Dendritic cell treated with granulocyte-macrophage colony-stimulating factor and Interleukin-4, amounts not matched to agents 40 ng/mL and 50 ng/mL, for 4 days (primary cell): ENCODE measurements around the gene RFPL3.
"Not testable (repeated sequence)": the region's sequence is repeated elsewhere in the genome, so short reads cannot be mapped to it uniquely, and the experiment has no call there.

ENCODE experiments used
- H3K27ac Mint-ChIP-seq: one replicate; pipeline ENCODE4 v1.8.0; 2022; ENCODE audit warnings: mild to moderate bottlenecking, mixed read lengths
- H3K27me3 Mint-ChIP-seq: one replicate; pipeline ENCODE4 v1.8.0; 2022; ENCODE audit warnings: mild to moderate bottlenecking, mixed read lengths
- H3K36me3 Mint-ChIP-seq: one replicate; pipeline ENCODE4 v1.8.0; 2022; ENCODE audit warnings: low read depth, mixed read lengths
- H3K4me1 Mint-ChIP-seq: one replicate; pipeline ENCODE4 v1.8.0; 2022; ENCODE audit warnings: low read depth, mixed read lengths
- H3K4me3 Mint-ChIP-seq: one replicate; pipeline ENCODE4 v1.8.0; 2022; ENCODE audit warnings: mild to moderate bottlenecking, moderate library complexity, mixed read lengths
- H3K9me3 Mint-ChIP-seq: one replicate; pipeline ENCODE4 v1.8.0; 2022; ENCODE audit warnings: mixed read lengths
- intact Hi-C: fragments of 100-400 bp; cut with micrococcal nuclease; formaldehyde crosslinking; loops from one replicate; pipeline ENCODE4 v1.15.0; 2022

RFPL3 gene

GRCh38 chr22:32353840-32354239 is 3.8 kb upstream of the RFPL3 start:
- H3K4me3 Mint-ChIP-seq, result no peak overlapping the region
- H3K4me1 Mint-ChIP-seq, result no peaks in the 10 kb centered on the region
- H3K9me3 Mint-ChIP-seq, result peaks cover 8% of the 10 kb centered on the region
- H3K36me3 Mint-ChIP-seq, result no peaks in the 10 kb centered on the region
- intact Hi-C loops, result no loop called here
- H3K27me3 Mint-ChIP-seq, result peaks cover 3% of the 10 kb centered on the region
- H3K27ac Mint-ChIP-seq, result no peak overlapping the region

DNA sequence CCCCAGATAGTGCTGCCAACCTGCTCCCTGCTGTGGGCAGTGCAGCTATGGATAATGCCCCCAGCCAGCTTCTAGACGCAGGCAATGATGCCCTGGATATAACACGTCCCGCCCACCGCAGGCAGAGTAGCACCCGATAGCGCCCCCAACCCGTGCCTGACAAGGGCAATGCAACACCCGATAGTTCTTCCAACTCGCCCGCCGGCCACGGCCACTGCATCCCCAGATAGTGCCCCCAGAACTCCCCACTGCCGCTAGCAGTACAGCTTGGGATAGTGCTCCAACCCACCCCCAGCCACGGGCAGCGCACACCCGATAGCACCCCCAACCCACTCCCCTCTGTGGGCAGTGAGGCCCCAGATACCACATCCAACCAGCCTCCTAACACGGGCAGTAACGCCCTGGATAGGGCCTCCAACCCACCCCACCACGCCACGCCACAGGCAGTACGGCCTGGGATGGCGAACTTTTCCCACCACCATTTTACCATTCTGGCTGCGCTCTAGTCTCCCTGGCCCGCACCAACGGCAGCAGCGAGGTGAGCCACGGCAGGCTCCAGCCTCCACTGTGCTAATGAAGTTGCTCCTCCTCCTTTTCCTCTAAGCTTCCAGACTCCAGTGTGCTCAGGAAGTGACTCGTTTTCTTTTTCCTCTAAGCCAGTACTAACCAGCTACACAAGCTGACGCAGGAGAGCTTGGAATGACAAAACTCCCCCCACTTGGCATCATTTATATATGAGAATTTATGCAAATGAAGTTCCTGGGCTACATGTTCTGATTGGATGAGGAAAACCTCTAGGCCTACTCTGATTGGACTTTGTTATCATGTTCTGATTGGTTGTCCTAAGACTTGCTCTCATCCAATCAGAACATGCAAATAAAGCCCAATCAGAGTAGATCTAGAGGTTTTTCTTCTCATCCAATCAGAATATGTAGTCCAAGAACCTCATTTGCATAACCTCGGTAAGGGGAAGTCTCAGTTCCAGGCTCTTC is 3.0 kb upstream of the RFPL3 start:
- peaks cover 3% of the 10 kb centered on the region for H3K27me3 Mint-ChIP-seq
- intact Hi-C loops, result no loop called here

GRCh38 chr22:32355760-32356159 is 1.9 kb upstream of the RFPL3 start:
- no peaks in the 10 kb centered on the region for H3K4me1 Mint-ChIP-seq
- H3K27ac Mint-ChIP-seq, result no peak overlapping the region
- H3K36me3 Mint-ChIP-seq, result no peaks in the 10 kb centered on the region
- H3K27me3 Mint-ChIP-seq, result peaks cover 3% of the 10 kb centered on the region
- H3K4me3 Mint-ChIP-seq, result no peak overlapping the region
- intact Hi-C loops, result no loop called here
- H3K9me3 Mint-ChIP-seq, result peaks cover 8% of the 10 kb centered on the region

More for the DNA sequence above, 3.0 kb upstream of the RFPL3 start:
- Mint-ChIP-seq H3K4me3 (no peak overlapping the region), H3K36me3 (no peaks in the 10 kb centered on the region), H3K4me1 (no peaks in the 10 kb centered on the region), H3K9me3 (peaks cover 8% of the 10 kb centered on the region), H3K27ac (no peak overlapping the region)

GRCh38 chr22:32360096-32360495 is 2.4 kb downstream of the RFPL3 start:
- H3K27ac Mint-ChIP-seq, H3K27me3 Mint-ChIP-seq, intact Hi-C loops, H3K36me3 Mint-ChIP-seq, H3K4me1 Mint-ChIP-seq, H3K4me3 Mint-ChIP-seq, H3K9me3 Mint-ChIP-seq: not testable (repeated sequence)

DNA sequence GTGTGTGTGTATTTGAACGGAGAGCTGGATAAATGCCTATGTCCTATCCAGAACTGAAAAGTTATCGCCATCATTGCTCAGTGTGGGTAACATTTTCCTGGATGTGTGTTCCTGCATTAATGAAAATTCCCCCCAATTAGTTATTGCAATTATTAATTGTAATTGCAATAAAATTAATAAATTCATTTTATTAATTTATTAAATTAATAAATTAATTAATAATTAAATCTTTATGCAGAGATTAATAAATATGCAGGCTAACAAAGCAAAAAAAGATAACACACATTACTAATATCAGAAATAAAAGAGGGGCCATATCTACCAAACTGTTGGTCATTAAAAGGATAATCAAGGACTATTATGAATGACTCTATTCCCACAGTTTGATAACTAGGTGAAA is 3.6 kb downstream of the RFPL3 start:
- no peak overlapping the region for H3K4me3 Mint-ChIP-seq
- no peaks in the 10 kb centered on the region for H3K36me3 Mint-ChIP-seq
- no peaks in the 10 kb centered on the region for H3K9me3 Mint-ChIP-seq
- H3K27me3 Mint-ChIP-seq, result peaks cover 5% of the 10 kb centered on the region
- H3K27ac Mint-ChIP-seq, result no peak overlapping the region
- H3K4me1 Mint-ChIP-seq, result no peaks in the 10 kb centered on the region
- intact Hi-C loops, result no loop called here

GRCh38 chr22:32364210-32364609 is 6.5 kb downstream of the RFPL3 start:
- Mint-ChIP-seq H3K27me3 (peaks cover 3% of the 10 kb centered on the region), H3K9me3 (no peaks in the 10 kb centered on the region), H3K4me3 (no peak overlapping the region), H3K36me3 (no peaks in the 10 kb centered on the region), H3K4me1 (no peaks in the 10 kb centered on the region), H3K27ac (no peak overlapping the region)
- intact Hi-C loops, result no loop called here

DNA sequence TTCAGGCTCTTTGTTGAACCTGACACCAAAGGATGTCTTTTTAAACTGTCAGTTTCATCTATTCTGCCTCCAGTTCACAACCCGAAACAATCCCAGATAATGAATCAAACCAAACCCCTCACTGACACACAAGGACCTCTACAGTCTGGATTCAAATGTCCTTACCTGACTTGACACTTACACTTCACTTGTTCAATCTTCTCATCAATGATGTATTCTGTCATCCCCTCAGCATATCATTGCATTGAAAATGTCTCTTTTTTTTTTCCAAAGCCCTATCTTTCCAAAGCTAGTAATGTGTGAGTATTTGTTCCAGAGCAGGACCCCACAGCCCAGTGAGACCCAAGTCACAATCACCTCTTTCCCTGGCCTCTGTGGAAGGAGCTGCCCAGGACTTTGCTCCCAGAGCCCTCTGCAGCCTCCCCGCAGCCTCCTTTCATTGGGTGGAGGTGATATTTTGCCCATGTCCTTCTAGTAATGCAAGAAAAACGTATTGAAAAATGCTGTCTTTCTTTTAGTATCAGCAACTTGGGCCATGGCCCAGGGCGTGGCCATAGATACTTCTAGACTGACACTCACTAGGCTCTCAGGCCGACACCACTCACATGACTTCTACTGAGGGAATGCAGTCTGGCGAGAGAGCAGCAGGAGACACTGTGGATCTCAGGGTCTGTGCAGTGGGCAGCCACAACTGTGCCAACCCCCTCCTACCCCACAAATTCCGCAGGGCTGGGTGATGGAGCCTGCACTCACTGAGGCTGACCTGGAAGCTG is 18.2 kb downstream of the RFPL3 start:
- no peak overlapping the region for H3K4me3 Mint-ChIP-seq
- H3K4me1 Mint-ChIP-seq, result no peaks in the 10 kb centered on the region
- intact Hi-C loops, result no loop called here
- H3K36me3 Mint-ChIP-seq, result no peaks in the 10 kb centered on the region
- no peaks in the 10 kb centered on the region for H3K9me3 Mint-ChIP-seq
- no peak overlapping the region for H3K27ac Mint-ChIP-seq
- peaks cover 6% of the 10 kb centered on the region for H3K27me3 Mint-ChIP-seq

DNA sequence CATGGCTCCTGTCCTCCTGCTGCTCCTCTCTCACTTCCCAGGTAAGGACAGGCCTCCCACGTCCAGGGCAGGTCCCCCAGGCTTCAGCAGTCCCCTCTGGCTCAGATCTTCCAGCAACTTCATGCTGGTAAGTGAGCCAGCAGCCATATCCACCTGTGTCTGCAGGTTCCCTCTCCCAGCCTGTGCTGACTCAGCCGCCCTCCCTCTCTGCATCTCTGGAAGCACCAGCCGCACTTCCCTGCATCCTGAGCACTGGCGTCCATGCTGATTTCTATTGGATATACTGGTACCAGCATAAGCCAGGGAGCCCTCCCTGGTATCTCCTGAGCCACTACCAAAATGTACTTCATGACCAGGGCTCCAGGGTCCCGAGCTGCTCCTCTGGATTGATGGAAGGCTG is 19.0 kb downstream of the RFPL3 start:
- no peaks in the 10 kb centered on the region for H3K9me3 Mint-ChIP-seq
- peaks cover 4% of the 10 kb centered on the region for H3K27me3 Mint-ChIP-seq
- H3K4me1 Mint-ChIP-seq, result no peaks in the 10 kb centered on the region
- H3K4me3 Mint-ChIP-seq, result no peak overlapping the region
- H3K27ac Mint-ChIP-seq, result no peak overlapping the region
- no peaks in the 10 kb centered on the region for H3K36me3 Mint-ChIP-seq
- intact Hi-C loops, result no loop called here

GRCh38 chr22:32378707-32379272 is 21.1 kb downstream of the RFPL3 start:
- intact Hi-C loops, result no loop called here
- no peak overlapping the region for H3K27ac Mint-ChIP-seq
- H3K4me1 Mint-ChIP-seq, result no peaks in the 10 kb centered on the region
- no peak overlapping the region for H3K4me3 Mint-ChIP-seq
- H3K27me3 Mint-ChIP-seq, result peaks cover 3% of the 10 kb centered on the region
- H3K36me3 Mint-ChIP-seq, result no peaks in the 10 kb centered on the region
- H3K9me3 Mint-ChIP-seq, result no peaks in the 10 kb centered on the region

GRCh38 chr22:32380991-32381390 is 23.3 kb downstream of the RFPL3 start:
- no peaks in the 10 kb centered on the region for H3K4me1 Mint-ChIP-seq
- H3K9me3 Mint-ChIP-seq, result no peaks in the 10 kb centered on the region
- peaks cover 12% of the 10 kb centered on the region for H3K36me3 Mint-ChIP-seq
- no peak overlapping the region for H3K4me3 Mint-ChIP-seq
- no peak overlapping the region for H3K27ac Mint-ChIP-seq
- H3K27me3 Mint-ChIP-seq, result no peaks in the 10 kb centered on the region
- intact Hi-C loops, result no loop called here

DNA sequence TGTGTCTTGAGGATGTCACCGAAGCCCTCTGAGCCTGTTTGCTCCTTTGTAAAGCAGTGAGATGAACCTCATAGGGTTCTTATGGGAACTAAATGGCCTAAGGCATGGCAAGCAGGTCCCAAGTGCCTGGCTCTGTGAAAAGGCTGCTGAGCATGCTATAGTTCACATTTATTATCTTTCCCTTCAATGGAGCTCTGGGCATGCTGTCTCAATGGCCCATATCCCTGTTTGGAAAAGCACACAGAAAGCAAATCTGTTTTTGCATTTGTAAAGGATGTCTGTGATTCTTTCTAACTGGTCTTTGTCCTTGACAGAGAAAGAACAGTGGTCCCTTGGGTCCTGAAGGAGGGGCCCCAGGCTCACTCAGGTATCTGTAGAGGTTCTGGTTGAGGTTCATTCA is 28.0 kb downstream of the RFPL3 start:
- Mint-ChIP-seq H3K4me1 (no peaks in the 10 kb centered on the region), H3K36me3 (peaks cover 58% of the 10 kb centered on the region), H3K9me3 (no peaks in the 10 kb centered on the region), H3K27me3 (no peaks in the 10 kb centered on the region), H3K4me3 (no peak overlapping the region), H3K27ac (no peak overlapping the region)
- intact Hi-C loops, result no loop called here

DNA sequence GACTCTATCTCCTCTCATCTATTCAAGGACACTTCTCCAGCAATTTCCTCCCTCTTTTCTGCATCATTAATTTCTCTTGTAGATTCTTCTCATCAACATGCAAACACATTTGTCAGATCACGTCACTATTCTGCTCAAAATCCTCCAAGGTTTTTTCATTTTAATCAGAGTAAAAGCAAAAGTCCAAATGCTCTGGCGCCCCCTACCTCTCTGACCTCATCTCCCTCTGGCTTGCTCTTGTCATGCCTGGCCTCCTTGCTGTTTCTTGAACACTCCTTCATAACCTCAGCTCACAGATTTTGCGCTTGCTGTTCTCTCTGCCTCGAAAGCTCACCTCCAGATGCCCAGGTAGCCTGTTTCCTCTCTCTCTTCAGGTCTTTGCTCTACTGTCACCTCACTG is 32.0 kb downstream of the RFPL3 start:
- Mint-ChIP-seq H3K36me3 (peaks cover 95% of the 10 kb centered on the region), H3K4me3 (no peak overlapping the region)

GRCh38 chr22:32395107-32395506 is 37.4 kb downstream of the RFPL3 start:
- Mint-ChIP-seq H3K27me3 (no peaks in the 10 kb centered on the region), H3K27ac (no peak overlapping the region), H3K4me1 (no peaks in the 10 kb centered on the region), H3K9me3 (no peaks in the 10 kb centered on the region), H3K4me3 (no peak overlapping the region), H3K36me3 (peaks cover 96% of the 10 kb centered on the region)
- intact Hi-C loops, result no loop called here

More for the DNA sequence above, 32.0 kb downstream of the RFPL3 start:
- Mint-ChIP-seq H3K27me3 (no peaks in the 10 kb centered on the region), H3K4me1 (no peaks in the 10 kb centered on the region), H3K9me3 (no peaks in the 10 kb centered on the region), H3K27ac (no peak overlapping the region)
- intact Hi-C loops, result no loop called here

DNA sequence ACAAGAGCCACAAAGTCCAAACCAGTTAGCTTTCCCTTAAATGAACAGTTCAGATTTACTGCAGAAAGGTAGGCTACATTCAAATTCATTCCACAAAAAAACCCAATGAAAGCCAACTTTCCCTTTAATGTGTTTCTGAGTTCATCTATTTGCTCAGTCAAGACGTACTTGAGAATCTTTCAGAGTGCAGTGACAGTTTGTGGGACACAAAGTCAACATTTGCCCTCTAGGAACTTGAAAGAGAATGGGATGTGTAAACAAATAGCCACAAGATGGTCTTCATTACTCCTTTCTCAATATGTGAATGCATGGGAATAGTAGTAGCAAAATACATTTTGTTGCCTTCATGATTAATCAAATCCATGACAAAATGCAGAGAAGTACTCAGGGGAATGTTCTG is 38.6 kb downstream of the RFPL3 start:
- H3K4me1 Mint-ChIP-seq, result no peaks in the 10 kb centered on the region
- peaks cover 98% of the 10 kb centered on the region for H3K36me3 Mint-ChIP-seq
- no peaks in the 10 kb centered on the region for H3K9me3 Mint-ChIP-seq
- intact Hi-C loops, result no loop called here
- H3K27ac Mint-ChIP-seq, result no peak overlapping the region
- no peak overlapping the region for H3K4me3 Mint-ChIP-seq
- no peaks in the 10 kb centered on the region for H3K27me3 Mint-ChIP-seq
